HL-60/S4 (cell line): ENCODE results near the gene AVPR2.

Source experiments
- in situ Hi-C: fragments of 300-500 bp; cut with MboI; formaldehyde crosslinking; loops from 2 replicates; pipeline ENCODE4 v1.14.3; 2022; ENCODE audit warnings: low sequenced_read_pairs

Gene AVPR2

DNA sequence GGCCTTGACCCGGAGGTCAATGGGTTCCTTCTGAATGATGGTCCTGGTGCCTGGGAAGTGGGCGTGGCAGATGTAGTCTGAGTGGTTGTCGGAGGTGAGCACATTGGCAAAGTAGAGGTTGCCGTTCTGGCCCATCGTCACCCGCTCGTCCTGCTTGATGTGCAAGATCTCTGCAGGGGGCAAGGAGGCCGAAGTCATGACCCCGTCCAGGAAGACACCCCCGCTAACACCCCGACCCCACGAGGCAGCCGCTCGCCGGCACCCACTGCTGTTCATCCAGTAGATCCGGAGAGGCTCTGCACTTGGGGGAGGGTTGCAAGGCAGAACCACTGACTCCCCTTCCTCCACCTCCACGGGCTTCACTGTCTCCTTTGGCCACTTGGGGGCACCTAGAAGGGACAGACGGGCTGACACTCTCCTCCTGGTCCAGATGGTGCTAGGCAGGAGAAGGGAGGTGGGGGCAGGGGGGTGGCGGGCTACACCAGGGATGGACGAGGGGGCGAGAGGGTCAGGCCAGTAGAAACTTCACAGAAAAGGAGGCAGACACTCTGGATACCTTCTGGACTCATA lies 33.6 kb upstream of the AVPR2 start:
- in situ Hi-C loops: no loop called here

DNA sequence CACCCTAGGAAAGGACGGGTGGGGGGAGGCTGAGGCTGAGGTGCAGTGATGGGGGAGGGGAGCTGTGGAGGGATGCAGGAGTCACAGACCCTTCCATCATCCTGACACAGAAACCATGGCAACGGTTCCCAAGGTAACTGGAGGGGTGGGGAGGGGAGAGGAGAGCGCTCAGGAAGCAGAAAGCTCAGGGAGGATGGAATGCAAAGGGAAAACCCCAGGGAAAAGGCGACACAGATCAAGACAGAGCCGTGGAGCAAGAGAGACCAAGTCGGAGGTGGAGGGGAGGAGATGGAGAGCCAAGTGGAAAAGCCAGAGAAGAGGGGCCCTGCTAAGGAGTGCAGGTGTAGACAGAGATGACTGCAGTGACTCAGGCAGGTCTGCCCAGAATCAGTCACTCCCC lies 33.0 kb upstream of the AVPR2 start:
- in situ Hi-C loops: no loop called here

DNA sequence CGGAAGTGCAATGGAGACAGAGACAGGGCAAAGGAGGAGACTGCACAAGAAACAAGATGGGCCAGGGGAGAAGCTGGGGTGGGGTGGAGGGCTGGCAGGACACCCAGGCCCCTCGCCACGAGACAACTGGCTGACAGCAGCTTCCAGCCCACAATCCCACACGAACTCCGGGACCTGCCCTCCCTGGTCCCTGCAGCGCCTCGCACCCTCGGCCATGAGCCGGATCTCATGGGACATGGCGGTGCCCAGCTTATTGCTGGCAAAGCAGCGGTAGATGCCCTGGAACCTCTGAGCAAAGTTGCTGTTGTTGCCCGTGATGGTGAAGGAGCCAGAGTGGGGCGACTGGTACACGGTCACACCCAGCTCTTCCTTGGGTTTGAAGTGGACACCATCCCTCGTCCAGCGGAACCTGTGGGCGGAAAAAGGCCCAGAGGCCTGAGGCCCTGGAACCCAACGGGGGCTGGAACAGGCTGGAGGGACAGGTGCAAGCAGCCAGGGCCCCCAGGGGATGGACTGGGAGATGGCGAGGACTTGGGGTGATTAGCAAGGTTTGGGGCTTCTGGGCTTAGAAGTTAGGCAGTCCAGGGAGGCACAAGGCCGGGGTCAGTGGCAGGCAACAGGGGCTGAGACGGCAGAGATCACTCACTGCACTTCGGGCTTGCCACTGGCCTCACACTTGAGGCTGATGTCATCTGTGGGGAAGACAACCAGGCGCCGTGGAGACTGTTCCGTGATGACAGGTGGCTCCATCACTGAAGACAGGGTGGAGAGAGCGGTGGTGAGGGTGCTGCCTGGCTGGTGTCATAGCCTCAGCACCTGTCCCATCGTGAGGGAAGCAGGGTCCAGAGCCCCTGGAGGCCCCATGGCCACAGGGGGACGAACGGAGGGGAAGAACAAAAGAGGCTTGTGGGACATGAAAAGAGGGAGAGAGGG lies 32.3 kb upstream of the AVPR2 start:
- in situ Hi-C loops: no loop called here

DNA sequence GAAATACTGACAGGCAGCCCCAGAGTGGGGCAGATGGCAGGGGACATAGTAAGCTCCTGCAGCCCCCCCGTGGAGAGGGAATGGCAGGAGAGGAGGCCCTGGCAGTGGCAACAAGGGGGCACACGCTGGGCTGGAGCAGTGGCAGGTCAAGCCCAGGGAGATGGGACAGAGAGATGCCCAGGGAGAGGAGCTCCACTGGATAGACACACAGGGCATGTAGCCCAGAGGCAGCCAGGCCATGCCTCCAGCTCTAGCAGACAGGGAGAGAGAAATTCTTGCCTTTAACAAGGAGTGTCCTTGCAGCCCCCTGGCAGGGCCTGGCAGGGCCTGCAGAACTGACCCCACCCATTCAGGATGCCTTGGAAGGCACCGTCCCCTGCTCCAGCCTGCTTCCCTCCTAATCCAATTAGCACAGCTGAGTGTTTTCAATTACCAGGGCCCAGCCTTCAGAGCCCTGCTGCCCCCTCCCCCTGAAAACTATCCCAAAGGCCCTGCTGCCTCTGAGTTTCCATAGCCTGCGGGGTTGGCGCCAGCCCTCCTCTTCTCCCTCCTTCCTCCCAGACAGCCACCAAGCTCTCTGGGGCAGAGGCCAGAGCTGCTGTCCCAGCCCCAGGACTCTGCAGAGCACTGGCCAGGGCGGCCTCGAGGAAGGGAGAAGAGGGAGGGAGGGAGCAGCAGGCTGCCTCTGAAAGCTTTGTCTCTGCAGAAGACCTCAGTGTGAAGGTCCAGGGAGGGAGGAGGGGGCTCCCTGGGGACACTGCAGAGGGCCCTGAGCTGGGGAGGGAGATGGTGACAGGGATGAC lies 31.0 kb upstream of the AVPR2 start:
- in situ Hi-C loops: no loop called here

- in situ Hi-C loops: no loop called here
Measured at GRCh38 chrX:153874085-153874365, 30.4 kb upstream of the AVPR2 start.

DNA sequence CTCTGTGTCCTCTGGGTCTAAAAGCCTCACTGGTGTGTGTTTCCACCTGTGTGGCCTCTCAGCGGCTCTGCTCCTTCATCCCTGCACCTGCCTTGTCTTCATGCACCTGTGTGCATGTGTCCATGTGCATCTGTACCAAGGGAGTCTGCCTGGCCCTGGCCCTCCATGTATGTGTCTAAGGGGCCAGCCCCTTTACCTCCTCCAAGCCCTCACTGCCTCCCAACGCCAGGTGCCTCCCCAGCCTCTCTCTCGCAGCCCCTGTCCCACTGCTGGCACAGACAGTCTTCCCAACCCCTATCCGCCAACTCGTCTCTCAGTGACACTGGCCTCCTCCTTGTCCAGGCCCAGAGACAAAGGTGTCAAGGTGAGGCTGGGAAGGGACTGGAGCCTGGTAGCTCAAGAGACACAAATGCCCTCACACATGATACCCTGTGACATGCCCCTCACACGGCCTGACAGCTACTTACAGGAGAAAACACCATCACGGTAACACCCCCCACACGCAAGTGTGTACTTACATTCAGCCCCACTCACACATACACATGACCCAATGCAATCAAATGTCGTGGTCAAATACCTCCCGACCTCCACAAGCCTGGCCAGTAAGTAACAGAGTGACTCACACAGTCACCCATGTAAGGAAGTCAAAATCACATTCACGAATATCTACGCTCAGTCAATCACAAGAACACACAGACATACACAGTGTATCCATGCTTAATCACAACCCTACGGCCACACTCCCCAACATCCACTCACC lies 29.9 kb upstream of the AVPR2 start:
- in situ Hi-C loops: no loop called here

GRCh38 chrX:153875391-153876111 lies 28.9 kb upstream of the AVPR2 start:
- in situ Hi-C loops: no loop called here

GRCh38 chrX:153876112-153876491 lies 28.4 kb upstream of the AVPR2 start:
- in situ Hi-C loops: no loop called here

- in situ Hi-C loops: no loop called here
Measured at GRCh38 chrX:153877571-153878261, 26.8 kb upstream of the AVPR2 start.

GRCh38 chrX:153878345-153878744 lies 26.1 kb upstream of the AVPR2 start:
- in situ Hi-C loops: no loop called here

GRCh38 chrX:153878969-153879653 lies 25.4 kb upstream of the AVPR2 start:
- in situ Hi-C loops: no loop called here

- in situ Hi-C loops: no loop called here
Measured at GRCh38 chrX:153879741-153880439, 24.6 kb upstream of the AVPR2 start.

DNA sequence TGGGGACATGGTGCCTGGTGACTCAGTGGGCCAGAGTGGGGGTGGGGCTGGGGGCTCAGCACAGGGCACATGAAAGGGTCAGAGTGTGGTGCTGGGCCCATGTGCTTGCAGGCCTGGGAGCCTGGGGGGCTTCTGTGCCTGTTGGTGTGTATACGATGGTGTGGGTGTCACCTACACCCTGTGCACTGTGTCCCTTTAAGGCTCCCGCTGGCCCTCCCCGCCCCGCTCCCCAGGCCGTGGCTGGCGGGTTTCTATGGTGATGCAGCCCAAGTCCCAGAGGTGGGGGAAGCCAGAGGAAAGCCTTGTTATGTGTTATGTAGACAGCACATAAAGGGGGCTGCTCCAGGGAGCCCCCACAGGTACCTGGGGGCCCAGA lies 24.0 kb upstream of the AVPR2 start:
- in situ Hi-C loops: no loop called here

GRCh38 chrX:153881281-153881680 lies 23.2 kb upstream of the AVPR2 start:
- in situ Hi-C loops: no loop called here

- in situ Hi-C loops: no loop called here
Measured at GRCh38 chrX:153882086-153882498, 22.4 kb upstream of the AVPR2 start.

DNA sequence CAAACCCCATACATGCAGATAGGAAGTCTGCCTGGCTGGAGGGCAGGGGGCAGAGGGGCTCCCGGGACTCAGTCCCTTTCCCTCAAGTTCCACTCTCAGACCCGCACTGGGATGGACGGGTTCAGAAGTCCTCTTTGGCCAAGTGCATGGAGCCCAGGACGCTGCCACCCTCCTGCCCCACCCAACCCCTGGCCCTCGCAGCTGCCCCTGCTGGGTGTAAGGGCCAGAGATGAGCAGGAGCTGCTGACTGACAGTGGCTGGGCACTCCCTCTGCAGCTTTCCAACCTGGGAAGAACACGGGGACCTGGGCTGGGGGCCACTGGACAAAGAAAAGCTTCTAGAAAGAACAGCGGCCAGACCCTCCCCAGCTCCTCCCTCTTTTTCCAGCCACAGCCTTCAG lies 21.9 kb upstream of the AVPR2 start:
- in situ Hi-C loops: no loop called here

- in situ Hi-C loops: no loop called here
Measured at GRCh38 chrX:153883163-153883843, 21.2 kb upstream of the AVPR2 start.

DNA sequence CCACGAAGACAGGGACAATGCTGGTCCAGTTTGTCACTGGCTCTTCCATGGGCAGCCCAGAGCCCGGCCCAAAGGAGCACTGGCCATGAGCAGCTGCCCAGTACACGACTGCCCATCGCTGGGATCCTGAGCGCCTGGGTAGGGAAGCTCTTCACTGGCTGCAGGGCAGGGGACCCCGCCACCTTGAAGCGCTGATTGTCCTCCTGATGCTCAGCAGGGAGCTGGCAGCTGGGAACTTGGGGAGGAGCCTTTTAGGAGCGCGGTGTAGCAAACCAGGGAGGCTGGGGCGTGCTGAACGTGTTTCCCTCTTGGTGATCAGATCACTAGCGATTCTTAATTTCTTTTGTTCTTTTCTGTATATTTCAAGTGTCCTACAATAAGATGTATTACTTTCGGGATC lies 20.3 kb upstream of the AVPR2 start:
- in situ Hi-C loops: no loop called here
